AG08395 (cell line): Measurements from ENCODE around the gene ASB7.
A peak's percentile ranks its signal among the peaks of the same experiment; 100 is the strongest.
"Not testable (repeated sequence)": the region's sequence is repeated elsewhere in the genome, so short reads cannot be mapped to it uniquely, and the experiment has no call there.

Experiments
- DNase-seq: peaks from one replicate; pipeline ENCODE4 v3.0.0; 2012; ENCODE audit warnings: mixed read lengths, low spot score

ASB7 gene

GRCh38 chr15:100651253-100651652 is 48.9 kb downstream of the ASB7 start:
- peak; percentile 63 for DNase-seq

- no peak for DNase-seq
Measured at GRCh38 chr15:100652116-100652515, 49.7 kb downstream of the ASB7 start.

DNA sequence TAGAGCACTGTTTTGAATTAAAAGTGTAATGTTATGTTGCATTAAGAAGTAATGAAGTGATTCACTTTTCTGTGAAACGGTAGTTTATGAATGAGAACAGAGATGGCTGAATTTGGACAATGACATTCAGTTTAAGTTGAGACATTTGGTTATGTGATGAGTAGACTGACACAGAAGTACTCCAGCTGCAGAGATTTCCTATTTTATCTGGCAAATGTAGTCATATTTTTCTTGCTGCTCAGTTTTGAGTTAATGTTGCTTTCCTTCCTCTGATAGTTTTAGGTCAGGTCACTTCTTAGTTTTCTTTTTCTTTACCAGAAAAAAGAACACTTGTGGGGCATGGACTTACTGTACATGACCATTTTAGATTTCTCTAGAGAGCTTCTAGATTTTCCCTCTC is 51.2 kb downstream of the ASB7 start:
- no peak for DNase-seq

DNA sequence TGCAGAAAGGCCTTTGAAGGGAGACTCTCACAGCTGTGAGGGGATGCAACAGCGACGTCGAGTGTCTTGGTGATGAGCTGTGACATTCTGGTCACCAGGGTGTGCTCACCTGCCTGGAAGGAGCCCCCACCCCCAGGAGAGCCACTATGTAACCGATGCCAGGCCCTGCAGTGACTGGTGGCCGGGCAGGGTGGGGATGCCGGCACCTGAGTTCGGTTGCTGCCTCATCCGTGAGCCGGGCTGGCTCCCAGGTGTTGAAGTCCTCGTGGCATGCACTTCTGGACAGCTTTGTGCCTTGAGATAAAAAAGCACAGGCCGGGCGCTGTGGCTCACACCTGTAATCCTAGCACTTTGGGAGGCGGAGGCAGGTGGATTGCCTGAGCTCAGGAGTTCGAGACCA is 56.5 kb downstream of the ASB7 start:
- DNase-seq, result no peak

GRCh38 chr15:100661156-100661555 is 58.8 kb downstream of the ASB7 start:
- no peak for DNase-seq

GRCh38 chr15:100663086-100663914 is 60.9 kb downstream of the ASB7 start:
- no peak for DNase-seq

GRCh38 chr15:100663915-100664281 is 61.5 kb downstream of the ASB7 start:
- DNase-seq, result peak; percentile 21

GRCh38 chr15:100665570-100665969 is 63.2 kb downstream of the ASB7 start:
- DNase-seq, result peak; percentile 12

GRCh38 chr15:100667405-100668347 is 65.3 kb downstream of the ASB7 start:
- peak; percentile 54 for DNase-seq

- DNase-seq, result no peak
Measured at GRCh38 chr15:100668348-100668745, 66.0 kb downstream of the ASB7 start.

DNA sequence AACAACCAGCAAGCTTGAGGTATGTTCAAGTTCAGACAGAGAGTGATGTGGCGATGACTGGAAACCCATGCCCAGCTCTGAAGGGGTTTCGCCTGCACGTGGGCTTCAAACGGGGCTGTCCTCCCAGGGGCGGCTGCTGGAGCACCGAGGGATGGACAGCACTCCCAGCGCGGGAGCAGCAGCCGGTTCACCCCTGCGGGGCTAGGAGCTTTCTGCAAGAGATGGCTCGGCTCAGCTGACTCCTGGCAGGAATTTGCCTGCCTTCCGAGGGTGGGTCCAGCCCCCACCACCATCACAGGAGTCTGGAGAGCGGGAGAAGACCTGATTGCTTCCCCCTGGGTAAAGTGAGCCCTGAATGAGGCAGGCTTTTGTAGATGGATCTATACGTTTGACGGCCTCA is 66.9 kb downstream of the ASB7 start:
- no peak for DNase-seq

DNA sequence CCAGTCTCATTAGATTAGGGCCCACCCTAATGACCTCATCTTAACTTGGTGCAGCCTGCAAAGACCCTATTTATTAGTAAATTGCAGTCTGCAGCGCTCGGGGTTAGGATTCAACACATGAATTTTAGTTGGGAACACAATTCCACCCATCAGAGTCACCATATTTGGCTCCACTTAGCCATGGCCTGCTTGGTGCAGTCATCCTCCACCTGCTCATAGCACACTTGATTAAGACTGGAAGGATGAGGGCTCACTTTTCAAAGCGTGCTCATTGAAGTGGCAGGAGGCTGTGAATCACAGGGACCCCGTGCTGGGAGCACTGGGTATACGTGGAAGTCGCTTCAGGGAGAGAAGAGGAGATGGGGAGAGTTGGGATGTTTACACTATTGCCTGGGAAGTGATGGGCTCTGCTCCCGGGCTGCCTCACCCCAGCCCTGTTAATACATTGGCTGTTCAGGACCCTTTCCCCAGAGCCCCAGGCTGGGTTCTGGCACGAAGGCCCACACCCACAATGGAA is 68.2 kb downstream of the ASB7 start:
- DNase-seq, result no peak

DNA sequence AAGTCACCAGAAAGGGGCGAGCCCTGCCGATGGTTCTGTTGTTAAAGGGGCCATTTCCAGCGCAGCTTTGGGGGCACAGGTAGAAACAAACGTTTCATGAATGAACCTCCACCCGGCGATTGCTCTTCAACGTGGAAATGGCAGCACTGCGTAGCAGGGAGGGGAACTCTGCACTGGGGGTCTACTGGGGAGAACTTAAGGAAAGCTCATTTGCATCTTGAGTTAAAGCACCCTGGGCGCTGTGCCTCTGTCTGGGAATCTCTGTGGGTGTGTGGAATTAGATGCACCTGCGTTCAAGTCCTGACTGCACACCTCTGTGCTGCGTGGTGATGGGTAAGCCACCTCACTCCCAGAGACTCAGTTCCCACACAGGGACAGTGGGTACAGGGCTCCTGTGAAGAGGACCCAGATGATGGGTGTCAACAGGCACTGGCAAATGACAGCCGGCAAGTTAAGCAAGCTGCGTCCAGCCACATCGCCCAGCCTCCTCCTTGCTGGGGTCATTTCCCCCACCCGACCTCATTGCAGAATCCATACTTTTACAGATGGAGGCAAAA is 68.8 kb downstream of the ASB7 start:
- no peak for DNase-seq

DNA sequence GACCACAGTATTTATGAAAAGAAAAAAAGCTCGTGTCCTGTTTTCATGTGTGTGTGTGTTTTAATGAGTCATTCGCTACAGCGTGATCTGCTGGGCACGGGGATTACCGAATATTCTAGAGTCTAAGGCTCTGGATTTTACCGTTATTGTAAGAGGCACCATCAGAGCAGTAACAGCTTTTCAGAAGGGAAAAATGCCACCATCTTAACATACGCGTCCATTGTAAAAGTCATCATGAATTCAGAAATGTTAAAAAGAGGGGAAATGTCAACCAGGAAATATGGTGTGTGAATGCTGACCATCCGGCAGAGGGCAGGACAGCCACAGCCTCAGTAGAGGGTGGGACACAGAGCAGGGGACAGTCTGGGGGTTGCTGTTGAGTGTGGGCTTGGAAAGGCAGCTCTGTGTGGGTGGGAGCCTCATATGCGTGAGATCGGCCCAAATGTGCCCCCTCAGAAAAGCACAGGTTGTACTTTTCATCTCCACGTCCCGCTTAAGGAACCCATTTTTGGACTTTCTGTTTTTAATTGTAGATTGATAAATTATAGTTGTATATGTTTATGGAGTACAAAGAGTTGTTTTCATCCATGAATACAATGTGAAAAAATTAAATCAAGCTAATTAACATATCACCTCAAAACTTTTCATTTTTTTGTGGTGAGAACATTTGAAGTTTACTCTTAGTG is 69.6 kb downstream of the ASB7 start:
- peak; percentile 29 for DNase-seq

DNA sequence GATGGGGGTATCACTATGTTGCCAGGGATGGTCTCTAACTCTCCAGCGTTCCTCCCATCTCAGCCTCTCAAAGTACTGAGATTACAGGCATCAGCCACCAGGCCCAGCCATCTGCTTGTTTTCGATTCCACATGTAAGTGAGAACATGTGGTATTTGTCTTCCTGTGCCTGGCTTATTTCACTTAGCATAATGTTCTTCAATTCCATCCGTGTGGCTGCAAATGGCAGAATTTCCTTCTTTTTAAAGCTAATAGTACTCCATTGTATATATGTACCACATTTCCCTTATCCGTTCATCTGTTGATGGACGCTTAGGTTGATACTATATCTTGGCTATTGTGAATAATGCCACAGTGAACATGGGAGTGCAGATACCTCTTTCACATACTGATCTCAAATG is 70.6 kb downstream of the ASB7 start:
- DNase-seq, result no peak

- DNase-seq, result not testable (repeated sequence)
Measured at GRCh38 chr15:100679151-100679550, 76.8 kb downstream of the ASB7 start.

- DNase-seq, result no peak
Measured at GRCh38 chr15:100680726-100681125, 78.3 kb downstream of the ASB7 start.

DNA sequence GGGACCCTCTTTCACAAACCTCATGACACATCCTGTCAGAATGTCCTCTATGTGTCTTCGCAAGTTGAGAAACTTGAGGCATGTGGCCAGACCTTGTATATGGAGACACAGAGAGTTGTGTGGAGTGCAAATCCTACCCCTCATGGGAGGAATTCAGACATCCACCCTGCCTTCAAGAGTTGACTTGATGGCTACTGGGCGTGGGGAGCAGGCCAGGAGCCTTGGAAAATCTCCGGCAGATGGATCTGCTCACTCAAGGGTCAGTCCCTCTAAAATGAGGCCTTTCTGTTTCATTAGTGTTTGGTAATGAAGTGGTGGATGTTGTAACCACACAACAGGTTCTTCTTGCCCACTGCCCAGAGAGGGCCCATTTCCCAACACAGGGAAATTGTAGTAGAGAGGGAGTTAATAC is 79.0 kb downstream of the ASB7 start:
- DNase-seq, result no peak

- no peak for DNase-seq
Measured at GRCh38 chr15:100682468-100682867, 80.1 kb downstream of the ASB7 start.

DNA sequence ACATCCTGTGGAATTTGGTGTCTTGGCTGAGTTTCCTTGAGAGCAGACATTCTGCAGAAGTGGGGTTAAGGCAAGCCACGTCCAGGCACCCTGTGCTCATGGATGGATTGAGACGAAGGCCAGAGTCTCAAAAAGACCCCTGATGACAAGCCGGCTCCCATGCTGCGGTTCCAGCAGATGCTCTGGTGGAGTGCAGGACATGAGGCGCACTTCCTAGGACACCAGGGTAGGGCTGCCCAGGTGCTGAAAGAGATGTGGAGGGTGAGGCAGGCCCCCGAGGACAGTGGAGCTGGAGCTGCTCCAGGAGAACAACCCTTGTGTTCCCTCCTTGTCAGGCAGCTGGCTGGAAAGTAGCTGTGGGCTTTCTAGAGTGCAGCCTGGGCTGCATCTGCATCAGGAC is 81.0 kb downstream of the ASB7 start:
- no peak for DNase-seq

- DNase-seq, result no peak
Measured at GRCh38 chr15:100684591-100684990, 82.2 kb downstream of the ASB7 start.
